Adipose tissue (tissue), 3 donors: ENCODE data around the gene OR10AD1. TPM values are rescaled to one million over a fixed set of nuclear protein-coding genes. Genes with fewer than 3 reads are reported as not detected.
"Not testable (repeated sequence)": the region's sequence is repeated elsewhere in the genome, so short reads cannot be mapped to it uniquely, and the experiment has no call there.

ENCODE experiments used
- H3K27ac ChIP-seq: one replicate; pipeline ENCODE4 v1.5.1; 2013; ENCODE audit warnings: low read depth, low read length
- WGBS, 3 donors: extraction: QIAGEN DNeasy Blood & Tissue Kit; methylation state at CpG; one replicate each; pipeline ENCODE4 v1.1.7; 2013; 5-methylcytosine and 5-hydroxymethylcytosine counted together
- polyA plus RNA-seq, 3 donors: library from polyadenylated mRNA; stranded (reverse); fragments of 200-250 nt; gene quantifications; one replicate each; pipeline ENCODE4 v1.2.3, GENCODE V29; 2013
- donor health status: healthy with polysubstance abuse.
- donor health status: Bipolar disorder and iron deficiency.
- donor health status: healthy.

OR10AD1 gene
- polyA plus RNA-seq: not detected

- 82 to 90% (median 88%) methylated on average over 4 of the region's 4 CpGs for WGBS, 3 donors
- H3K27ac ChIP-seq: no peak within 1 kb of the TSS
Observed at GRCh38 chr12:48203192-48203591, at the start of gene OR10AD1. OR10AD1 (minus strand) TSS chr12:48203292; CDS start chr12:48203292, 0 bp downstream.

- H3K27ac ChIP-seq: no peak overlapping the region
- 73 to 84% (median 76%) methylated on average over 5 of the region's 5 CpGs for WGBS, 3 donors
Observed at GRCh38 chr12:48247181-48247966, 44.3 kb upstream of the OR10AD1 start.

- H3K27ac ChIP-seq: no peak overlapping the region
- WGBS, 3 donors: 34 to 68% (median 65%) methylated on average over 3 of the region's 3 CpGs
Observed at GRCh38 chr12:48237162-48237561, 34.1 kb upstream of the OR10AD1 start.

- H3K27ac ChIP-seq: no peak overlapping the region
- 63 to 82% (median 64%) methylated on average over 4 of the region's 4 CpGs for WGBS, 3 donors
Observed at GRCh38 chr12:48235796-48236333, 32.8 kb upstream of the OR10AD1 start.

- not testable (repeated sequence) for H3K27ac ChIP-seq
- 93 to 100% (median 95%) methylated on average over 2 of the region's 2 CpGs for WGBS, 3 donors
Observed at GRCh38 chr12:48231169-48231958, 28.3 kb upstream of the OR10AD1 start.

GRCh38 chr12:48224533-48224932, 21.4 kb upstream of the OR10AD1 start:
- 74 to 86% (median 82%) methylated on average over 3 of the region's 3 CpGs for WGBS, 3 donors
- H3K27ac ChIP-seq: not testable (repeated sequence)

- WGBS, 3 donors: 21 to 34% (median 32%) methylated on average over 2 of the region's 2 CpGs
- H3K27ac ChIP-seq: no peak overlapping the region
Observed at GRCh38 chr12:48221645-48222044, 18.6 kb upstream of the OR10AD1 start.

GRCh38 chr12:48220701-48221100, 17.6 kb upstream of the OR10AD1 start:
- no peak overlapping the region for H3K27ac ChIP-seq
- WGBS, 3 donors: 94 to 98% (median 97%) methylated on average over 1 of the region's 1 CpG

GRCh38 chr12:48219631-48220030, 16.5 kb upstream of the OR10AD1 start:
- no peak overlapping the region for H3K27ac ChIP-seq
- 69 to 98% (median 96%) methylated on average over 1 of the region's 1 CpG for WGBS, 3 donors

- H3K27ac ChIP-seq: no peak overlapping the region
Observed at GRCh38 chr12:48216785-48217184, 13.7 kb upstream of the OR10AD1 start.

- H3K27ac ChIP-seq: not testable (repeated sequence)
- 92 to 95% (median 94%) methylated on average over 1 of the region's 2 CpGs for WGBS, 3 donors
Observed at GRCh38 chr12:48209495-48209894, 6.4 kb upstream of the OR10AD1 start.

- WGBS, 3 donors: 91 to 93% (median 92%) methylated on average over 8 of the region's 8 CpGs
- no peak overlapping the region for H3K27ac ChIP-seq
Observed at GRCh38 chr12:48202766-48203165, 326 bp downstream of the OR10AD1 start.

GRCh38 chr12:48201516-48201915, 1.6 kb downstream of the OR10AD1 start:
- H3K27ac ChIP-seq: no peak overlapping the region
- WGBS, 3 donors: 83 to 98% (median 88%) methylated on average over 3 of the region's 3 CpGs

GRCh38 chr12:48201091-48201490, 2.0 kb downstream of the OR10AD1 start:
- 74 to 95% (median 74%) methylated on average over 3 of the region's 3 CpGs for WGBS, 3 donors
- no peak overlapping the region for H3K27ac ChIP-seq

- whole genome bisulfite sequencing, 3 donors: 36 to 48% (median 38%) methylated on average over 3 of the region's 3 CpGs
- no peak overlapping the region for H3K27ac ChIP-seq
Observed at GRCh38 chr12:48199774-48200221, 3.3 kb downstream of the OR10AD1 start.

- peak overlapping the region; percentile 93 for H3K27ac ChIP-seq
- 59 to 67% (median 61%) methylated on average over 10 of the region's 10 CpGs for WGBS, 3 donors
Observed at GRCh38 chr12:48198985-48199384, 4.1 kb downstream of the OR10AD1 start.

GRCh38 chr12:48198672-48198971, 4.5 kb downstream of the OR10AD1 start:
- peak overlapping the region; percentile 93 for H3K27ac ChIP-seq
- WGBS, 3 donors: 7 to 13% (median 10%) methylated on average over 26 of the region's 26 CpGs

GRCh38 chr12:48197971-48198671, 5.0 kb downstream of the OR10AD1 start:
- H3K27ac ChIP-seq: peak overlapping the region; percentile 93

GRCh38 chr12:48197549-48197970, 5.5 kb downstream of the OR10AD1 start:
- H3K27ac ChIP-seq: peak overlapping the region; percentile 85
- WGBS, 3 donors: 0 to 1% (median 0%) methylated on average over 10 of the region's 10 CpGs

More at GRCh38 chr12:48197971-48198671, 5.0 kb downstream of the OR10AD1 start:
- 0 to 1% (median 0%) methylated on average over 39 of the region's 39 CpGs for WGBS, 3 donors
